A673 (cell line): Measurements from ENCODE around the gene IDE.

Experiments
- EZH2 ChIP-seq: fragments of 200-600 bp; sonication (generic); IDR thresholded peaks from 2 replicates; pipeline ENCODE4 v1.6.1; 2017; ENCODE audit warnings: borderline replicate concordance, low read depth, mild to moderate bottlenecking, mixed read lengths, antibody characterized with exemption, low read length; ENCODE audit not compliant: poor library complexity, severe bottlenecking
- TF ChIP-seq, protein P1 (sequence below): fragments of 300-800, 200-600 bp; sonication (generic); conservative IDR thresholded peaks from 2 replicates; pipeline ENCODE4 v1.5.1; 2017; ENCODE audit warnings: low read depth, mild to moderate bottlenecking, antibody characterized with exemption, low read length, moderate library complexity, mixed read lengths

DNA sequence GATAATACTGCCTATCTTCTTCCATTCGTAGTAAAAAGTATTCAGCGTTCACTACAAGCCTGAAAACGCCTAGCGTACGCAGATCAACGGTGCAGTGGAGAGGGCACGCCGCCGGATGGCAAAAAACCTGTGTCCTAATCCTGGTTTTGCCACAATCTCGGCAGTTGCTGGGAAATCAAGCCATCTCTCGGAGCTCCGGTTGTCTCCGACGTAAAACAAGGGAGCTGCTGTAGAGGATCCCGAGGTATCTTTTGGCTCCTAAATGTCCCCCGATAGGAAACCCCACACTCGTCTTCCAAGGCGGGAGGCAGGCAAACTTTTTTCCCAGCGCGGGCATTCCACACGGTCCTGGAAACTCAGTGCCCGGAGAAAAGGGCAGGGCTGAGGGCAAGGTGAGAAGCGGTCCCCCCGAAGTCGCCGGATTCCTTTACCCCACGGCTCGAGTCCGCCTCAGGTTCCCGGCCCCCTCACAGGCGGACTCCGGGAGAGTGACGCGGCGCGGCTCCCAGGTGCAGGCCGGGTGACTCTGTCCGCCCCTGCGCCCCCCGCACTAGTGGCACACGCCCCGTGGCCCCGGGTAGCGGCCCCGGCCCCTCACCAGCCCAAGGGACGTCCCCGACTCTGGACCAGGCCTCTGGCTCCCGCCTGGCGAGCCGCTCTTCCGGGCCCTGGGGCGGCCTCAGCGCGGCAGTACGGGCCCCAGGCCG is 649 bp downstream of the IDE start:
- TF ChIP-seq, protein P1, sequence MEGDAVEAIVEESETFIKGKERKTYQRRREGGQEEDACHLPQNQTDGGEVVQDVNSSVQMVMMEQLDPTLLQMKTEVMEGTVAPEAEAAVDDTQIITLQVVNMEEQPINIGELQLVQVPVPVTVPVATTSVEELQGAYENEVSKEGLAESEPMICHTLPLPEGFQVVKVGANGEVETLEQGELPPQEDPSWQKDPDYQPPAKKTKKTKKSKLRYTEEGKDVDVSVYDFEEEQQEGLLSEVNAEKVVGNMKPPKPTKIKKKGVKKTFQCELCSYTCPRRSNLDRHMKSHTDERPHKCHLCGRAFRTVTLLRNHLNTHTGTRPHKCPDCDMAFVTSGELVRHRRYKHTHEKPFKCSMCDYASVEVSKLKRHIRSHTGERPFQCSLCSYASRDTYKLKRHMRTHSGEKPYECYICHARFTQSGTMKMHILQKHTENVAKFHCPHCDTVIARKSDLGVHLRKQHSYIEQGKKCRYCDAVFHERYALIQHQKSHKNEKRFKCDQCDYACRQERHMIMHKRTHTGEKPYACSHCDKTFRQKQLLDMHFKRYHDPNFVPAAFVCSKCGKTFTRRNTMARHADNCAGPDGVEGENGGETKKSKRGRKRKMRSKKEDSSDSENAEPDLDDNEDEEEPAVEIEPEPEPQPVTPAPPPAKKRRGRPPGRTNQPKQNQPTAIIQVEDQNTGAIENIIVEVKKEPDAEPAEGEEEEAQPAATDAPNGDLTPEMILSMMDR, result no peak
- TF ChIP-seq EZH2, result no peak
